HCT116 (cell line): Measurements from ENCODE around the gene ABCC1.

Source experiments
- CTCF ChIP-seq, 3 experiments: fragments of 200-600 bp in 1 of 3; sonication (generic) in 1 of 3; IDR thresholded peaks in 2 of 3; conservative IDR thresholded peaks in 1 of 3; 2 replicates each; pipeline ENCODE4 v1.5.1; 2012 to 2017; ENCODE audit warnings: low read depth in 2 of 3, low read length in 2 of 3, antibody characterized with exemption in 1 of 3, borderline replicate concordance in 1 of 3, control low read depth in 1 of 3, mild to moderate bottlenecking in 1 of 3, mixed read lengths in 1 of 3, mixed run types in 1 of 3, moderate library complexity in 1 of 3; ENCODE audit not compliant: insufficient read depth in 1 of 3
- ELF1 ChIP-seq: IDR thresholded peaks from 2 replicates; pipeline ENCODE4 v1.6.1; 2012; ENCODE audit warnings: low read depth, borderline replicate concordance
- EZH2 ChIP-seq: fragments of 200-600 bp; sonication (generic); IDR thresholded peaks from 2 replicates; pipeline ENCODE4 v1.6.1; 2017; ENCODE audit warnings: antibody characterized with exemption, mixed run types
- EZH2phosphoT487 ChIP-seq: fragments of 200-600 bp; IDR thresholded peaks from 2 replicates; pipeline ENCODE4 v1.6.1; 2018; ENCODE audit warnings: antibody characterized with exemption, borderline replicate concordance
- FOSL1 ChIP-seq: IDR thresholded peaks from 2 replicates; pipeline ENCODE4 v1.6.1; 2012; ENCODE audit warnings: low read depth
- POLR2A ChIP-seq: IDR thresholded peaks from 2 replicates; pipeline ENCODE4 v1.7.0; 2011; ENCODE audit warnings: borderline replicate concordance; ENCODE audit not compliant: insufficient read depth, insufficient read length; ENCODE audit errors: extremely low read depth
- ZBTB33 ChIP-seq: IDR thresholded peaks from 2 replicates; pipeline ENCODE4 v1.6.1; 2011; ENCODE audit warnings: mild to moderate bottlenecking, low read length, moderate library complexity; ENCODE audit not compliant: insufficient replicate concordance; ENCODE audit errors: extremely low read depth

GRCh38 chr16:15983898-15984297, 34.5 kb downstream of the ABCC1 start:
- no peak for TF ChIP-seq EZH2
- TF ChIP-seq ELF1 = no peak
- no peak for TF ChIP-seq EZH2phosphoT487
- no peak for TF ChIP-seq CTCF (IDR thresholded peaks at IDR 0.05 in 2 of 3, conservative IDR thresholded peaks at IDR 0.05 in 1 of 3; ENCODE audit: borderline replicate concordance in 1 of 3, insufficient read depth in 1 of 3, low read depth in 2 of 3, low read length in 2 of 3)
- TF ChIP-seq POLR2A = no peak
- TF ChIP-seq ZBTB33 = no peak
- no peak for TF ChIP-seq FOSL1
